Right kidney (tissue), 1 donor: ENCODE results near the gene PIGQ.

ENCODE experiments used
- DNase-seq: peaks from one replicate; pipeline ENCODE4 v3.0.0-alpha.2; 2016

The PIGQ gene

GRCh38 chr16:531494-532125, 38.2 kb upstream of the PIGQ start:
- DNase-seq: no peak

DNA sequence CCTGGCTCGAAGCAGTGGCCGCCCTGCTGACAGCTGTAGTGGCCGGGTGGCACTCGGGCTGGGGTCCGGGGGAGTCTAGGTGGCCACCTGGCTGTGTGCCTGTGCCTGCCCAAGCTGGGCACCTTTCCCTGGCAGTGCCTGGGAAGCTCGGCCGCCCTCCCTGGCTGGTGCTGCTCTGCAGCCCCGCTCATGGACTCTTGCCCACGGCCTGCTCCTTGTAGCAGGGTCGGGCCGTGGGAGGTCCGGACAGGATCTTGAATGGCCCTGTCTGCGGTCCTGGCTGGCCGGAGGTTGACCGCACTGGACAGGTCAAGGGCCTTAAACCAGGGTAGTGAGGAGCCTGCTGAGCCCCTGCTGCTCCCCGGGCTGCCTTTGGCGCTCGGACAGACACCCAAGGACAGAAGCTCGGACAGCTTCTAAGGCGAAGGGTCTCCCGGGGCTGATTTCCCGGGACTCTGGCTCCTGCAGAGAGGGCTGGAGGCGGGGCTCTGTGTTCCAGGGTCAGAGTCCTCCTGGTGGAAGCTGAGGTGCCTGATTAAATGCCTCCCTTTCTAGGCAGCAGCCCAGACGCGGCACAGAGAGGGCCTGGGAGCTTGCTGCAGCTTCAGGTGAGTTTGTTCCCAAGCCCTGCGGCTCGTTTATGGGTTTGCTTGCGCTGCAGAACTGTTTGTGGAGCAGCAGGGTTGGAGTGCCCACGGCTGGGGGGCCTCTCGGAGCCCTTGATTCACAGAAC, 36.2 kb upstream of the PIGQ start:
- peak; percentile 36 for DNase-seq

- no peak for DNase-seq
Observed at GRCh38 chr16:534135-534534, 35.6 kb upstream of the PIGQ start.

- DNase-seq: no peak
Observed at GRCh38 chr16:534856-535445, 34.8 kb upstream of the PIGQ start.

- no peak for DNase-seq
Observed at GRCh38 chr16:535446-536405, 34.0 kb upstream of the PIGQ start.

DNA sequence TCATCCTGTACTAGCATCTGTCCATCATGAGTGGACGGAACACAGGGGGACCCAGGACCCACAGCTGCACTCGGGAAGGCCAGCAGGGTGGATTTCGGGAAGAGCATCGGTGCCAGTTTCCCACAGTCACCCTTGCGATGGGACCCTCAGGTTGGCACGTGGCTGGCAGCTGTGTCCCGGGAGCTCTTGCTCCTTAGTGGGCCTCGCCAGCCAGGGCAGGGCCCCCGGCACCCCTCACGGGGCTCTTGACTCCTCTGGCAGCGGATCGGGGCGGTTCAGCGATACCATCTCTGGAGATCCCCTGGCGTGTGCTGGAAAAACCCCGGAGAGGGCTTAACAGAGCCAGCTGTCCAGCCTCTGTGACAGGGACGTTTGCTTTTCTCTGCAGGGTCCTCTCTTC, 33.0 kb upstream of the PIGQ start:
- DNase-seq: no peak

GRCh38 chr16:537415-538335, 32.1 kb upstream of the PIGQ start:
- no peak for DNase-seq

DNA sequence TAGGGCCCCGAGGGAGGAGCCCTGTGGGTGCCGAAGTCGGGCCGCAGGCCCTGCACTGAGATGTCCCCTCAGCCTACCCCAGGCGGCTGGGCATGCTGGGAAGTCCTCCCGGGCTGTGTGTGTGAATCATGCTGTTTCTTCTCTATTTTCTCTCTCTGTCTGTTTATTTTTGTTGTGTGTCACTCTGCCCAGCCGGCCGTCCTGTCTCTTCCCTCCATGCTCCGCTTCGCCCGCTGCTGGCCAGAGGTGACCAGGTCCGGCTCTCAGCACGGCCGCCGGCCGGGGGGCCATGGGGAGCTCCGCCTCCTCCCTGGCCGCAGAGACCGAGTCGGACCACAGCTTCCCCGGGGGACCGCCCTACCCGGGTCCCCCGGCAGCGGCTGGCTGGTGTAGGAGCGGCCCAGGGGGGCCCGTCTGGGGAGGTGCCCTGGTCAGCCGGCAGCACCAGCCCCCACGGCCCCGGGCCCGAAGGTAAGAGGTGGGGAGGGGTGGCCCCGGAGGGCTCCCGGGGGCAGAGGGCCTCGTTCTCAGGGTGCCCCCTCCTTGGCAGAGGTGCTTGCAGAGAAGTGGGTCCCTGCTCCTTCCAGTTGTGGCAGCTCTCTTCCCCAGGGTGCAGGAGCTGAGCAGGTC, 29.8 kb upstream of the PIGQ start:
- no peak for DNase-seq

GRCh38 chr16:540645-541340, 29.0 kb upstream of the PIGQ start:
- DNase-seq: no peak

- DNase-seq: no peak
Observed at GRCh38 chr16:543301-544164, 26.2 kb upstream of the PIGQ start.

GRCh38 chr16:544517-544916, 25.3 kb upstream of the PIGQ start:
- DNase-seq: no peak

- DNase-seq: no peak
Observed at GRCh38 chr16:546909-547770, 22.6 kb upstream of the PIGQ start.

- DNase-seq: no peak
Observed at GRCh38 chr16:548586-548985, 21.2 kb upstream of the PIGQ start.

DNA sequence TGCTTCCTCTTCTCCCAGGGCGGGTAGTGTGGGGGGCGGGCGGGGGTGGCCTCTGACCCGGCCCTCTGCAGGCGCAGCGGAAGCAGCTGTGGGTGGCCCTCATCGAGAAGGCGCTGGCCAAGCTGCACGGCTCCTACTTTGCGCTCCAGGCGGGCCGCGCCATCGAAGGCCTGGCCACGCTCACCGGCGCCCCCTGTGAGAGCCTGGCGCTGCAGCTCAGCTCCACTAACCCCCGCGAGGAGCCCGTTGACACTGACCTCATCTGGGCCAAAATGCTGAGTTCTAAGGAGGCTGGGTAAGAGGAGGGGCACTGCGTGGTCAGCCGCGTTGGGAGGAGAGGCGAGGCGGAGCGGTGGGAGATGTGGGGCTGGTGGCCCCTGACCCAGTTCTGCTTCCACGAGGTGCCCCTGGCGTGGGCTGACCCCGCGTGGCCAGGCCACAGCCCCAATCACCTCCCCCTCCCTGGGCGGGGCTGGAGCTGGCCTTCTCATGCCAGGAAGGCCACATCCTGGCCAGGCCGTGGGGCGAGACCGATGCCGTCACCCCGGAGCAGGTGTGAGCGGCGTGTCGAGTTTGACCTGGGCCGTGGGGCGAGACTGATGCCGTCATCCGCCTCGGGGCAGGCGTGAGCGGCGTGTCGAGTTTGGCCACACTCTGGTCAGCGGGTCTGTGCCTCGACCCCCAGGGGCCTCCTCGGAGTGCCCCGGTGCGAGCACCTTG, 20.1 kb upstream of the PIGQ start:
- DNase-seq: no peak

DNA sequence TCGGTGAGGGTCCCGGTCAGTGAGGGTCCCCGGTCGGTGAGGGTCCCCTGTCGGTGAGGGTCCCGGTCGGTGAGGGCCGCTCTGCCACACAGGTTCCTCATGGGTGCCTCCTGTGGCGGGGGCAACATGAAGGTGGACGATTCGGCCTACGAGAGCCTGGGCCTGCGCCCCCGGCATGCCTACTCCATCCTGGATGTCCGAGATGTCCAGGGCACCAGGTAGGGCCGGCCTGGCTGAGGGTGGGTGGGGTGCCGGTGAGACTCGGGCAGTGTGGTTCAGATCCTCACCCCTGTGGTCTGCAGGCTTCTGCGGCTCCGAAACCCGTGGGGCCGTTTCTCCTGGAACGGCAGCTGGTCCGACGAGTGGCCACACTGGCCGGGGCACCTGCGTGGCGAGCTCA, 18.6 kb upstream of the PIGQ start:
- no peak for DNase-seq

GRCh38 chr16:552171-552570, 17.6 kb upstream of the PIGQ start:
- no peak for DNase-seq

DNA sequence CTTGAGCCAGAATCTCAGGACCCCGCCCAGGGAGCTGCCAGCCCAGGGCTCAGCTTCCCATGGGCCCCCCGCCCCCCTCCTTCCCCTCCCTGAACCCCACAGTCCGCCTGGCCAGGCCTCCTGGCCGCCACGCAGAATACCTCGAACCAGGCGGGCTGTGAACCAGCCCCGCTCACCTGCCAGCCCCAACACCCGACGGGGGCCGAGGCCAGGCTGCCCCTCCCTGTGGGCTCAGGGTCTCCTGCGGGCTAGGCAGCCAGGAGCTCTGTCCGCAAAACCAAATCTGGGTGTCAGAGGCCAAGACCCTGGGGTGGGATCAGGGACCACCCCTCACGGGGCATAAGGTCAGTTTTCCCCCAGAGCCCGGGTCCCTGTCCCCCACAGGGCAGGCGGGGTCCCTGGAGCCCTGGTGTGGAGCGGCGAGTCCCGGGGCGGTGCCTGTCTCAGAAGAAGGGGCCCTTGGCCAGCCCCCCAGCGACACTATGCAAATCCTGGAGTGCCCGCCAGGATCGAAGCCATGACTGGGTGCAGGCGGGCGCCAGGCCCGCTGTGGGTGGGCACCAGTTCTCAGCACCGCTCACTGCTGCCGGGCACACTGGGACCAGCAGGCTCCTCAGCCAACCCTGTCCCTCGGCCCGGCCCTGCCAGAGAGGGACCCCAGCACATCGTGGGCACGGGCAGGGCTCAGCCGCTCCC, 16.0 kb upstream of the PIGQ start:
- no peak for DNase-seq
